ENCODE data around the gene CLPX. TPM values are rescaled to one million over a fixed set of nuclear protein-coding genes. Genes with fewer than 3 reads are reported as not detected.

Gene CLPX
- total RNA-seq, 1 donor from 2014 or later, result 52.1 TPM

DNA sequence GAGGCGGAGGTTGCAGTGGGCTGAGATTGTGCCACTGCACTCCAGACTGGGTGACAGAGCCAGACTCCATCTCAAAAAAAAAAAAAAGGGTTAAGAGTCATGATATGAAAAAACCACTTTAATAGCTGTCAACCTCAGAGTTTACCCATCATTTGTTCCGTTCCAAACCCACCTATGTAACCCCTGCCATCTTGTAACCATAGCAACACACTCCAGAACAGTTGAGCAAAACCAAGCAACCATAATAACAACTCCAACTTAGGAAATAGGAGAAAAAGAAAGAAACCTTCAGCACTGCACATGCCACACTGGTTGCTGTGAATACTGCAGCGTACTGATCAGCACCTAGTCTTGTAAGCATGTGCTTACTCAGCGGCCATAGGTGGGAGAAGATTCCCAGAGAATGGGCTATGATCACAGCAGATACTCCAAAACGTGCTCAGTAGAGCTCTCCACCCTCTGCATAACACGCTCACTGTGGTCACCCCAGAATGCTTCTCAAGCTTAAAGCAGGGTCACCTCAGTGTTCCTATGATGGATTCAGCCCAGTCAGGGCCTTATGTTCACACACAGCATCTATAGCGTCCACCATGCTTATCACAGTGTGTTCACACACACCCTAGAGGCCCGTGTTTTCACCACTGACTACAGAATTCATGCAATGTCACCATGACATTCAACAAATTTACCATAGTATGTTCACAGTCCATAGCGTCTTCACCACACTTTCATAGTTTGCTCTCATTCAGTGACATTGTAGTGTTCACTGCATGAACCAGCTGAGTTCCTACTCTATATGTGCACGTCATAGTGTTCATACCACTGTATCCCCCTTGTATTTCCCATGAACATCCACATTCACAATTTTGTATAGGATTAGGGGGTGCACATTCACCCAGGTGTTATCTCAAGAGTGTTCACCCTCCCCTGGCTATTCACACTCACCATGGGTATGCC lies 32.7 kb upstream of the CLPX start:
- no peak for DNase-seq (ENCODE audit: low spot score, unreplicated experiment)
- no peak overlapping the region for H3K4me3 Mint-ChIP-seq (ENCODE audit: low read depth)
- H3K27ac Mint-ChIP-seq, result no peak overlapping the region
- TF ChIP-seq CTCF (IDR thresholded peaks at IDR 0.05; ENCODE audit: unreplicated experiment), result no peak
- no peaks in the 10 kb centered on the region for H3K9me3 Mint-ChIP-seq (ENCODE audit: low read depth)
- peaks cover 6% of the 10 kb centered on the region for H3K4me1 Mint-ChIP-seq (ENCODE audit: low read depth)
- no peaks in the 10 kb centered on the region for H3K36me3 Mint-ChIP-seq (ENCODE audit: insufficient read depth)
- H3K27me3 Mint-ChIP-seq, result peaks cover 3% of the 10 kb centered on the region

- no peak for TF ChIP-seq CTCF (IDR thresholded peaks at IDR 0.05; ENCODE audit: unreplicated experiment)
- Mint-ChIP-seq H3K4me3 (ENCODE audit: low read depth) (no peak overlapping the region), H3K4me1 (ENCODE audit: low read depth) (no peaks in the 10 kb centered on the region), H3K36me3 (ENCODE audit: insufficient read depth) (no peaks in the 10 kb centered on the region), H3K27me3 (peaks cover 3% of the 10 kb centered on the region), H3K9me3 (ENCODE audit: low read depth) (no peaks in the 10 kb centered on the region), H3K27ac (no peak overlapping the region)
- no peak for DNase-seq (ENCODE audit: low spot score, unreplicated experiment)
Measured at GRCh38 chr15:65215496-65215895, 30.4 kb upstream of the CLPX start.

GRCh38 chr15:65214010-65214409 lies 28.9 kb upstream of the CLPX start:
- Mint-ChIP-seq H3K27me3 (peaks cover 3% of the 10 kb centered on the region), H3K27ac (no peak overlapping the region), H3K4me1 (ENCODE audit: low read depth) (no peaks in the 10 kb centered on the region), H3K36me3 (ENCODE audit: insufficient read depth) (no peaks in the 10 kb centered on the region), H3K4me3 (ENCODE audit: low read depth) (no peak overlapping the region), H3K9me3 (ENCODE audit: low read depth) (no peaks in the 10 kb centered on the region)
- DNase-seq (ENCODE audit: low spot score, unreplicated experiment), result no peak
- no peak for TF ChIP-seq CTCF (IDR thresholded peaks at IDR 0.05; ENCODE audit: unreplicated experiment)

DNA sequence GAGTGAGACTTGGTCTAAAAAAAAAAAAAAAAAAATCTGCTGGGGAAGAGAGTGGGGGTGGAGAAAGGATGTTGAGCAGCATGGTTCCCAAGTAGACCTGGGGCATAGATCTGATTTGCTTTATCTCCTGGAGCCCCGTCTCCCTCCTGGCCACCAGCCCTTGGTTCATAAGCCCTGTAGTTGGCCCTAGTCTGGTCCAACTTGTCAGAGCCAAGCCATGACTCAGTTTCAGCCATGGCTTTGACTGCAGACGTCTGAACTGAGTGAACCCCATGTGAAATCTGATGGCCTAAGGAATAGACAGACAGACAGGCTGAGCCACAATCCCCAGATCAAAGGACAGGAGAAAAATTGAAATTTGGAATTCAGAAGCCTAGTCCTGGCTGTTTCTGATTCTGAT lies 28.1 kb upstream of the CLPX start:
- Mint-ChIP-seq H3K4me1 (ENCODE audit: low read depth) (no peaks in the 10 kb centered on the region), H3K27ac (no peak overlapping the region), H3K36me3 (ENCODE audit: insufficient read depth) (no peaks in the 10 kb centered on the region), H3K4me3 (ENCODE audit: low read depth) (no peak overlapping the region), H3K27me3 (peaks cover 5% of the 10 kb centered on the region), H3K9me3 (ENCODE audit: low read depth) (no peaks in the 10 kb centered on the region)
- no peak for TF ChIP-seq CTCF (IDR thresholded peaks at IDR 0.05; ENCODE audit: unreplicated experiment)
- no peak for DNase-seq (ENCODE audit: low spot score, unreplicated experiment)

- TF ChIP-seq CTCF (IDR thresholded peaks at IDR 0.05; ENCODE audit: unreplicated experiment), result peak; percentile 58
- Mint-ChIP-seq H3K36me3 (ENCODE audit: insufficient read depth) (no peaks in the 10 kb centered on the region), H3K4me1 (ENCODE audit: low read depth) (no peaks in the 10 kb centered on the region), H3K27me3 (peaks cover 13% of the 10 kb centered on the region), H3K27ac (no peak overlapping the region), H3K9me3 (ENCODE audit: low read depth) (no peaks in the 10 kb centered on the region), H3K4me3 (ENCODE audit: low read depth) (no peak overlapping the region)
- no peak for DNase-seq (ENCODE audit: low spot score, unreplicated experiment)
Measured at GRCh38 chr15:65212097-65212496, 27.0 kb upstream of the CLPX start.

Data from progenitor cell of endocrine pancreas (in vitro differentiated cells).